H1 (cell line): ENCODE results near the gene FAM227B. TPM values are rescaled to one million over a fixed set of nuclear protein-coding genes. Genes with fewer than 3 reads are reported as not detected.

Source experiments
- CTCF ChIA-PET: fragments of 300-600 bp; sonication (Branson Sonifier 250); formaldehyde crosslinking; loops from one replicate; lab custom pipeline; 2021; ENCODE audit not compliant: partially characterized antibody; lab: Charles Lee
- POLR2A ChIA-PET: fragments of 300-600 bp; sonication (Branson Sonifier 250); formaldehyde crosslinking; loops from one replicate; lab custom pipeline; 2021; ENCODE audit warnings: inconsistent platforms; ENCODE audit not compliant: partially characterized antibody; lab: Charles Lee
- DNase-seq, 2 experiments: peaks; one replicate each; pipeline versions ENCODE4 v3.0.0 to v3.0.0-alpha.2; 2010 to 2022; ENCODE audit warnings: low spot score in 2 of 2, low read depth in 1 of 2, mixed read lengths in 1 of 2
- FAIRE-seq: peaks from 2 replicates; lab custom pipeline; 2011; peaks lifted over from hg19 to GRCh38; lab: Jason Lieb, UNC
- H2AFZ ChIP-seq: 2 replicates; pipeline ENCODE4 v1.8.1; 2012; ENCODE audit warnings: low read length, inconsistent platforms
- H2AK5ac ChIP-seq: 2 replicates; pipeline ENCODE4 v1.6.1; 2013; ENCODE audit warnings: low read depth, low read length
- H2BK120ac ChIP-seq: replicated peaks from 2 replicates; pipeline ENCODE3; 2013; ENCODE audit warnings: low read depth, low read length, inconsistent platforms
- H2BK12ac ChIP-seq: 2 replicates; pipeline ENCODE4 v1.6.1; 2013; ENCODE audit warnings: low read depth, low read length
- H2BK15ac ChIP-seq: 2 replicates; pipeline ENCODE4 v1.6.1; 2013; ENCODE audit warnings: low read length
- H2BK20ac ChIP-seq: 2 replicates; pipeline ENCODE4 v1.6.1; 2013; ENCODE audit warnings: low read length
- H2BK5ac ChIP-seq: 2 replicates; pipeline ENCODE4 v1.6.1; 2013; ENCODE audit warnings: low read depth, low read length
- H3K14ac ChIP-seq: 2 replicates; pipeline ENCODE4 v1.6.1; 2013; ENCODE audit warnings: inconsistent platforms; ENCODE audit not compliant: insufficient read length
- H3K18ac ChIP-seq: 2 replicates; pipeline ENCODE4 v1.6.1; 2013; ENCODE audit warnings: low read length; ENCODE audit errors: extremely low read depth
- H3K23ac ChIP-seq: 2 replicates; pipeline ENCODE4 v1.6.1; 2013; ENCODE audit warnings: inconsistent platforms; ENCODE audit not compliant: insufficient read length
- H3K23me2 ChIP-seq: 2 replicates; pipeline ENCODE4 v1.6.1; 2013; ENCODE audit warnings: low read depth, low read length
- H3K27ac ChIP-seq: 2 replicates; pipeline ENCODE4 v1.6.1; 2011; ENCODE audit warnings: low read depth, low read length, inconsistent platforms
- H3K27me3 ChIP-seq, 4 experiments: replicated peaks in 1 of 4; 1 replicate in 1 of 4; 2 replicates in 3 of 4; pipeline versions ENCODE4 v1.6.1 to v1.8.1; 2011 to 2013; ENCODE audit warnings: low read length in 3 of 4, mild to moderate bottlenecking in 3 of 4, inconsistent platforms in 2 of 4, mixed read lengths in 2 of 4, moderate library complexity in 1 of 4; ENCODE audit not compliant: control insufficient read depth in 3 of 4, insufficient read depth in 3 of 4; ENCODE audit errors: extremely low read depth in 1 of 4
- H3K36me3 ChIP-seq, 4 experiments: 2 replicates each; pipeline versions ENCODE4 v1.6.1 to v1.8.1; 2011 to 2013; ENCODE audit warnings: mild to moderate bottlenecking in 4 of 4, low read length in 3 of 4, moderate library complexity in 2 of 4, control low read depth in 1 of 4, inconsistent platforms in 1 of 4; ENCODE audit not compliant: insufficient read depth in 4 of 4, control insufficient read depth in 2 of 4
- H3K4ac ChIP-seq: replicated peaks from 2 replicates; pipeline ENCODE3; 2013; ENCODE audit warnings: low read length, low read depth, mixed read lengths, inconsistent platforms; ENCODE audit not compliant: insufficient read length
- H3K4me1 ChIP-seq, 4 experiments: replicated peaks in 1 of 4; 1 replicate in 1 of 4; 2 replicates in 3 of 4; pipeline versions ENCODE4 v1.6.1 to v1.8.1; 2011 to 2013; ENCODE audit warnings: low read length in 3 of 4, inconsistent platforms in 2 of 4, mixed read lengths in 1 of 4; ENCODE audit not compliant: insufficient read depth in 4 of 4, control insufficient read depth in 3 of 4
- H3K4me2 ChIP-seq, 2 experiments: 2 replicates each; pipeline versions ENCODE4 v1.6.1 to v1.8.1; 2011 to 2013; ENCODE audit warnings: low read depth in 2 of 2, low read length in 2 of 2, control low read depth in 1 of 2, inconsistent platforms in 1 of 2, mild to moderate bottlenecking in 1 of 2; ENCODE audit not compliant: insufficient read depth in 1 of 2
- H3K4me3 ChIP-seq, 4 experiments: fragments of 200-600, 300-600 bp in 1 of 4; sonication (generic), shearing (Covaris generic), sonication (Bioruptor Twin) in 1 of 4; 2 replicates each; pipeline versions ENCODE4 v1.5.1 to v1.8.1; 2011 to 2016; ENCODE audit warnings: low read length in 4 of 4, low read depth in 3 of 4, control low read depth in 2 of 4, inconsistent platforms in 2 of 4, mild to moderate bottlenecking in 2 of 4, mixed read lengths in 1 of 4, moderate library complexity in 1 of 4; ENCODE audit not compliant: insufficient read depth in 2 of 4; ENCODE audit errors: extremely low read depth in 1 of 4
- H3K56ac ChIP-seq: replicated peaks from 2 replicates; pipeline ENCODE3; 2013; ENCODE audit warnings: low read depth, mild to moderate bottlenecking, mixed read lengths, low read length, inconsistent platforms; ENCODE audit not compliant: insufficient read length
- H3K79me1 ChIP-seq: 2 replicates; pipeline ENCODE4 v1.6.1; 2013; ENCODE audit warnings: low read depth, low read length, control low read depth
- H3K79me2 ChIP-seq, 2 experiments: 2 replicates each; pipeline versions ENCODE4 v1.6.1 to v1.8.1; 2012 to 2013; ENCODE audit warnings: low read length in 2 of 2, mild to moderate bottlenecking in 2 of 2, inconsistent platforms in 1 of 2; ENCODE audit not compliant: insufficient read depth in 2 of 2, control insufficient read depth in 1 of 2
- H3K9ac ChIP-seq, 4 experiments: replicated peaks in 1 of 4; 1 replicate in 1 of 4; 2 replicates in 3 of 4; pipeline versions ENCODE4 v1.6.1 to v1.8.1; 2011 to 2013; ENCODE audit warnings: low read depth in 3 of 4, low read length in 3 of 4, control low read depth in 2 of 4, mild to moderate bottlenecking in 2 of 4, moderate library complexity in 2 of 4, inconsistent platforms in 1 of 4; ENCODE audit errors: extremely low read depth in 1 of 4
- H3K9me3 ChIP-seq, 2 experiments: 2 replicates each; pipeline versions ENCODE4 v1.6.1 to v1.8.1; 2012 to 2013; ENCODE audit warnings: mild to moderate bottlenecking in 2 of 2, moderate library complexity in 2 of 2, control low read depth in 1 of 2, inconsistent platforms in 1 of 2, low read depth in 1 of 2, low read length in 1 of 2, mixed read lengths in 1 of 2; ENCODE audit not compliant: insufficient read depth in 2 of 2
- H4K20me1 ChIP-seq, 2 experiments: replicated peaks in 1 of 2; 2 replicates each; pipeline versions ENCODE3 to v1.8.1; 2011 to 2013; ENCODE audit warnings: inconsistent platforms in 2 of 2, low read length in 2 of 2, mild to moderate bottlenecking in 1 of 2; ENCODE audit not compliant: insufficient read depth in 2 of 2, control insufficient read depth in 1 of 2
- H4K5ac ChIP-seq: 2 replicates; pipeline ENCODE4 v1.6.1; 2013; ENCODE audit warnings: low read length, low read depth, mixed read lengths, inconsistent platforms; ENCODE audit not compliant: insufficient read length
- H4K8ac ChIP-seq: 2 replicates; pipeline ENCODE4 v1.8.0; 2013; ENCODE audit warnings: mild to moderate bottlenecking, moderate library complexity, low read length, inconsistent platforms; ENCODE audit not compliant: insufficient read depth; ENCODE audit errors: extremely low read depth
- H4K91ac ChIP-seq: replicated peaks from 2 replicates; pipeline ENCODE3; 2013; ENCODE audit warnings: low read length, mixed read lengths, inconsistent platforms; ENCODE audit not compliant: insufficient read length
- ASH2L ChIP-seq: fragments of 200-600, 300-600 bp; sonication (generic); IDR thresholded peaks from one replicate; pipeline ENCODE4 v1.7.1; 2017; ENCODE audit warnings: low read length
- ATF3 ChIP-seq: IDR thresholded peaks from 2 replicates; pipeline ENCODE4 v1.6.1; 2011; ENCODE audit warnings: low read depth, mild to moderate bottlenecking, low read length; ENCODE audit not compliant: insufficient read depth
- EZH2 ChIP-seq: fragments of 200-600 bp; sonication (generic); IDR thresholded peaks from 2 replicates; pipeline ENCODE4 v1.7.1; 2012; ENCODE audit warnings: low read depth, mild to moderate bottlenecking, moderate library complexity, low read length, inconsistent platforms; ENCODE audit not compliant: severe bottlenecking
- JUND ChIP-seq: IDR thresholded peaks from 2 replicates; pipeline ENCODE4 v1.6.1; 2011; ENCODE audit warnings: mild to moderate bottlenecking, improper control_type of control experiment, low read length
- TCF12 ChIP-seq: IDR thresholded peaks from 2 replicates; pipeline ENCODE4 v1.6.1; 2011; ENCODE audit warnings: low read depth, mild to moderate bottlenecking, low read length
- WGBS, 2 experiments: shearing (Covaris generic) in 1 of 2; methylation state at CpG; one replicate each; pipeline versions ENCODE4 v1.1.6 to v1.1.7; 2013 to 2015; ENCODE audit warnings: low lambda C conversion rate in 2 of 2, mixed read lengths in 2 of 2, inconsistent platforms in 1 of 2, low coverage in 1 of 2, missing lambda C conversion rate in 1 of 2; ENCODE audit not compliant: insufficient replicate concordance in 2 of 2, insufficient coverage in 1 of 2, insufficient read length in 1 of 2; ENCODE audit errors: extremely low coverage in 1 of 2, missing lambda C conversion rate in 1 of 2; 5-methylcytosine and 5-hydroxymethylcytosine counted together
- polyA plus RNA-seq, 7 experiments: library from polyadenylated mRNA; depleted of rRNA in 3 of 7; stranded (reverse) in 5 of 7; unstranded in 2 of 7; fragments of >200 nt in 5 of 7; fragments of 200-250 nt in 2 of 7; gene quantifications; 1 replicate in 5 of 7; 2 replicates in 1 of 7; 4 replicates in 1 of 7; pipeline versions ENCODE4 v1.2.1 to v1.2.3, GENCODE V29; 2011 to 2013; ENCODE audit warnings: missing spikeins in 2 of 7, mixed read lengths in 2 of 7
- total RNA-seq: library from RNA; stranded (reverse); fragmentation: NEBNext Ultra II Directional; extraction: Animal tissue kit (Norgen Biotek cat#: 25700); gene quantifications from 2 replicates; pipeline ENCODE4 v1.2.1, GENCODE V29; 2021

The FAM227B gene
- total and polyA plus RNA-seq, 2 of the 8 experiments (the other 6 are each of a cell fraction or from before 2014, with no cell fraction given): 4.0 to 6.5 TPM

GRCh38 chr15:49297584-49297983 lies 323.0 kb downstream of the FAM227B start:
- H3K23me2 ChIP-seq: no peaks in the 10 kb centered on the region
- no peak overlapping the region for H2AFZ ChIP-seq
- H3K14ac ChIP-seq: no peak overlapping the region
- POLR2A ChIA-PET: no interaction called here
- FAIRE-seq: no peak
- H2BK120ac ChIP-seq: no peak overlapping the region
- H2BK12ac ChIP-seq: no peak overlapping the region
- H2BK15ac ChIP-seq: no peak overlapping the region
- no peaks in the 10 kb centered on the region; a peak in 1 of 4 replicates for H3K79me2 ChIP-seq
- DNase-seq: no peak
- 0 out of 4 replicates have a peak, but pooled peaks cover 0 to 2% of the 10 kb centered on the region in 2 experiments for H3K9me3 ChIP-seq
- no peak overlapping the region for H3K4me2 ChIP-seq
- no peak overlapping the region for H3K9ac ChIP-seq
- no peak overlapping the region for H3K18ac ChIP-seq
- CTCF ChIA-PET: no interaction called here
- H3K4me1 ChIP-seq: no peaks in the 10 kb centered on the region
- TF ChIP-seq ASH2L (no peak), EZH2 (no peak), TCF12 (no peak), ATF3 (no peak), JUND (no peak)
- no peak overlapping the region for H3K56ac ChIP-seq
- H4K5ac ChIP-seq: no peak overlapping the region
- H3K4me3 ChIP-seq: no peak overlapping the region
- H2AK5ac ChIP-seq: no peak overlapping the region
- H3K27me3 ChIP-seq: no peaks in the 10 kb centered on the region
- no peak overlapping the region for H3K23ac ChIP-seq
- no peak overlapping the region for H3K27ac ChIP-seq
- no peak overlapping the region for H2BK5ac ChIP-seq
- no peaks in the 10 kb centered on the region for H3K79me1 ChIP-seq
- no peak overlapping the region for H4K91ac ChIP-seq
- no peak overlapping the region for H4K8ac ChIP-seq
- no peaks in the 10 kb centered on the region for H3K36me3 ChIP-seq
- H3K4ac ChIP-seq: no peak overlapping the region
- H2BK20ac ChIP-seq: no peak overlapping the region
- H4K20me1 ChIP-seq: no peaks in the 10 kb centered on the region
- 88% methylated on average over 1 of the region's 1 CpG; no CpG with 5 or more reads in 1 of the 2 experiments for WGBS, 2 experiments
